ENCODE measurements around the gene OTOG.

- TF ChIP-seq REST (IDR thresholded peaks at IDR 0.05; ENCODE audit: insufficient replicate concordance, low read depth) (no peak), CTCF (IDR thresholded peaks at IDR 0.05; ENCODE audit: insufficient read depth, low read length) (no peak)
Observed at GRCh38 chr11:17571431-17572358, 24.6 kb downstream of the OTOG start.

Data from HL-60 (cell line).